PFSK-1 (cell line): ENCODE data around the gene EEF1AKMT3.

Source experiments
- TAF1 ChIP-seq: IDR thresholded peaks from 2 replicates; pipeline ENCODE4 v1.6.1; 2012; ENCODE audit warnings: low read length, control low read depth, borderline replicate concordance; ENCODE audit not compliant: insufficient read depth
- TF ChIP-seq, protein P1 (sequence below), 2 experiments: IDR thresholded peaks; 2 replicates each; pipeline versions ENCODE4 v1.6.1 to v1.8.0; 2011 to 2012; ENCODE audit warnings: low read depth in 2 of 2, low read length in 2 of 2, control low read depth in 1 of 2, inconsistent platforms in 1 of 2, mild to moderate bottlenecking in 1 of 2, moderate library complexity in 1 of 2; ENCODE audit not compliant: insufficient read depth in 1 of 2

GRCh38 chr12:57783466-57783801 lies 11.0 kb downstream of the EEF1AKMT3 start:
- TF ChIP-seq, protein P1, sequence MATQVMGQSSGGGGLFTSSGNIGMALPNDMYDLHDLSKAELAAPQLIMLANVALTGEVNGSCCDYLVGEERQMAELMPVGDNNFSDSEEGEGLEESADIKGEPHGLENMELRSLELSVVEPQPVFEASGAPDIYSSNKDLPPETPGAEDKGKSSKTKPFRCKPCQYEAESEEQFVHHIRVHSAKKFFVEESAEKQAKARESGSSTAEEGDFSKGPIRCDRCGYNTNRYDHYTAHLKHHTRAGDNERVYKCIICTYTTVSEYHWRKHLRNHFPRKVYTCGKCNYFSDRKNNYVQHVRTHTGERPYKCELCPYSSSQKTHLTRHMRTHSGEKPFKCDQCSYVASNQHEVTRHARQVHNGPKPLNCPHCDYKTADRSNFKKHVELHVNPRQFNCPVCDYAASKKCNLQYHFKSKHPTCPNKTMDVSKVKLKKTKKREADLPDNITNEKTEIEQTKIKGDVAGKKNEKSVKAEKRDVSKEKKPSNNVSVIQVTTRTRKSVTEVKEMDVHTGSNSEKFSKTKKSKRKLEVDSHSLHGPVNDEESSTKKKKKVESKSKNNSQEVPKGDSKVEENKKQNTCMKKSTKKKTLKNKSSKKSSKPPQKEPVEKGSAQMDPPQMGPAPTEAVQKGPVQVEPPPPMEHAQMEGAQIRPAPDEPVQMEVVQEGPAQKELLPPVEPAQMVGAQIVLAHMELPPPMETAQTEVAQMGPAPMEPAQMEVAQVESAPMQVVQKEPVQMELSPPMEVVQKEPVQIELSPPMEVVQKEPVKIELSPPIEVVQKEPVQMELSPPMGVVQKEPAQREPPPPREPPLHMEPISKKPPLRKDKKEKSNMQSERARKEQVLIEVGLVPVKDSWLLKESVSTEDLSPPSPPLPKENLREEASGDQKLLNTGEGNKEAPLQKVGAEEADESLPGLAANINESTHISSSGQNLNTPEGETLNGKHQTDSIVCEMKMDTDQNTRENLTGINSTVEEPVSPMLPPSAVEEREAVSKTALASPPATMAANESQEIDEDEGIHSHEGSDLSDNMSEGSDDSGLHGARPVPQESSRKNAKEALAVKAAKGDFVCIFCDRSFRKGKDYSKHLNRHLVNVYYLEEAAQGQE (IDR thresholded peaks at IDR 0.05; ENCODE audit: insufficient read depth in 1 of 2, low read depth in 2 of 2, low read length in 2 of 2), result no peak
- no peak for TF ChIP-seq TAF1
